GM12878 (cell line): ENCODE measurements around the gene ABCA7.

Experiments
- BHLHE40 ChIP-seq, 2 experiments: fragments of 450-650 bp in 1 of 2; IDR thresholded peaks; 2 replicates each; pipeline ENCODE4 v1.6.1; 2011 to 2017; ENCODE audit warnings: low read depth in 2 of 2, borderline replicate concordance in 1 of 2, improper control_type of control experiment in 1 of 2, low read length in 1 of 2, mild to moderate bottlenecking in 1 of 2
- ESRRA ChIP-seq: IDR thresholded peaks from 2 replicates; pipeline ENCODE4 v1.6.1; 2012; ENCODE audit warnings: mild to moderate bottlenecking, low read length, improper control_type of control experiment
- ETV6 ChIP-seq, 2 experiments: fragments of 450-650 bp in 1 of 2; IDR thresholded peaks in 1 of 2; conservative IDR thresholded peaks in 1 of 2; 2 replicates each; pipeline ENCODE4 v1.6.1; 2014; ENCODE audit warnings: antibody characterized with exemption in 1 of 2, borderline replicate concordance in 1 of 2, low read depth in 1 of 2, mild to moderate bottlenecking in 1 of 2, moderate library complexity in 1 of 2
- EZH2 ChIP-seq: IDR thresholded peaks from 2 replicates; pipeline ENCODE4 v1.6.1; 2012; ENCODE audit warnings: low read depth, mild to moderate bottlenecking, control low read depth, inconsistent platforms, low read length, borderline replicate concordance; ENCODE audit not compliant: control insufficient read depth
- SUZ12 ChIP-seq: fragments of 200-600 bp; sonication (generic); IDR thresholded peaks from one replicate; pipeline ENCODE4 v1.6.1; 2018; ENCODE audit warnings: antibody characterized with exemption, mild to moderate bottlenecking; ENCODE audit not compliant: unreplicated experiment
- TF ChIP-seq, protein P1 (sequence below), 3 experiments: IDR thresholded peaks in 2 of 3; conservative IDR thresholded peaks in 1 of 3; 2 replicates each; pipeline ENCODE4 v1.5.1; 2011; ENCODE audit warnings: low read depth in 3 of 3, low read length in 3 of 3, mild to moderate bottlenecking in 3 of 3, control low read depth in 2 of 3, moderate library complexity in 2 of 3, inconsistent platforms in 1 of 3, mixed read lengths in 1 of 3; ENCODE audit not compliant: control insufficient read depth in 2 of 3, insufficient read depth in 1 of 3; ENCODE audit errors: extremely low read depth in 1 of 3
- TF ChIP-seq, protein P2 (sequence below): IDR thresholded peaks from 2 replicates; pipeline ENCODE4 v1.6.1; 2012; ENCODE audit warnings: low read depth, low read length, improper control_type of control experiment

DNA sequence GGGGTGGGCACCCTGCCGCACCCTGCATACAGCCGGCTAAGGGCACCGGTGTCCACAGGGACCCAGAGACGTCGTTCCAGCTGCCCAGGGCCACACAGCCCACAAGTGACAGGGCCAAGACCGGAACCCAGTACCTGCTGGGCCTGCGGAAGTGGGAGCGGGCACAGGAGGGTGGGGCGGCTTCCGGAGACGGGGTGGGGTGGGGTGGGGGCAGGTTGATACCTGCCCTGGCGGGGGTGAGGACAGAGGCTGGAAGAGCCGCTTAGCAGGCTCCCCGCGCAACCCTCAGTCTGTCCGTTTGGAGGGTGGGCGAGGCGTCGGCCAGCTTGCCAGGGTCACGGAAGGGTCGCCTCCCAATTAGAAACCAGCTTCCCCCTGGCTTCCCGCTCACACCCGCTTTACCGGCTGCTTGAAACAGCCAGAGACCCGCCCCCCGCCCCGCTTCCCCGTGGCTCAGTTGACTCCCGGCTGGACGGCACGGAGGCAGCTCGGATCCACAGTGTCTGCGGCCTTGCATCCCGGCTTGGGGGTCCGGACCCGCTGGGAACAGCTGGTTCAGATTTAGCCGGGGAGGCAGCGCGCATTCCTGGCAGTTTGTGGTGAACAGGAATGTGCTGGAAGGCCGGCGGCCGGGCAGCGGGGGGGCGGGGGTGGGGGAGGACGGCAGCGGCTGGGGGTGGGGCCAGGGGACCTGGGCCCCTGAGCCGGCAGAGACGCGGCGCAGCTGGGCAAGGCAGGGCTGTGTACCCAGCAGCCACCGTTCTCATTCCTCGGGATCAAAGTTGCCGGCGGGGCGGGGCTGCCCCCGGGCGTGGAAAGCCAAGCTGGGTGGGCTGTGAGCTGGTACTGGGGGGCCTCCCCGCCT lies 11.6 kb upstream of the ABCA7 start:
- TF ChIP-seq, protein P1, sequence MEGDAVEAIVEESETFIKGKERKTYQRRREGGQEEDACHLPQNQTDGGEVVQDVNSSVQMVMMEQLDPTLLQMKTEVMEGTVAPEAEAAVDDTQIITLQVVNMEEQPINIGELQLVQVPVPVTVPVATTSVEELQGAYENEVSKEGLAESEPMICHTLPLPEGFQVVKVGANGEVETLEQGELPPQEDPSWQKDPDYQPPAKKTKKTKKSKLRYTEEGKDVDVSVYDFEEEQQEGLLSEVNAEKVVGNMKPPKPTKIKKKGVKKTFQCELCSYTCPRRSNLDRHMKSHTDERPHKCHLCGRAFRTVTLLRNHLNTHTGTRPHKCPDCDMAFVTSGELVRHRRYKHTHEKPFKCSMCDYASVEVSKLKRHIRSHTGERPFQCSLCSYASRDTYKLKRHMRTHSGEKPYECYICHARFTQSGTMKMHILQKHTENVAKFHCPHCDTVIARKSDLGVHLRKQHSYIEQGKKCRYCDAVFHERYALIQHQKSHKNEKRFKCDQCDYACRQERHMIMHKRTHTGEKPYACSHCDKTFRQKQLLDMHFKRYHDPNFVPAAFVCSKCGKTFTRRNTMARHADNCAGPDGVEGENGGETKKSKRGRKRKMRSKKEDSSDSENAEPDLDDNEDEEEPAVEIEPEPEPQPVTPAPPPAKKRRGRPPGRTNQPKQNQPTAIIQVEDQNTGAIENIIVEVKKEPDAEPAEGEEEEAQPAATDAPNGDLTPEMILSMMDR (IDR thresholded peaks at IDR 0.05 in 2 of 3, conservative IDR thresholded peaks at IDR 0.05 in 1 of 3; ENCODE audit: control insufficient read depth in 2 of 3, extremely low read depth in 1 of 3, insufficient read depth in 1 of 3, low read depth in 3 of 3, low read length in 3 of 3), result no peak
- 0 out of 4 replicates have a peak, but pooled peaks of 1 of the 2 experiments have one; percentile 5 for TF ChIP-seq BHLHE40 (IDR thresholded peaks at IDR 0.05; ENCODE audit: borderline replicate concordance in 1 of 2, low read depth in 2 of 2, low read length in 1 of 2)
- no peak for TF ChIP-seq ESRRA
- no peak for TF ChIP-seq ETV6 (conservative IDR thresholded peaks at IDR 0.05 in 1 of 2, IDR thresholded peaks at IDR 0.05 in 1 of 2; ENCODE audit: borderline replicate concordance in 1 of 2, low read depth in 1 of 2)
- TF ChIP-seq EZH2, result no peak
- TF ChIP-seq SUZ12, result no peak
- TF ChIP-seq, protein P2, sequence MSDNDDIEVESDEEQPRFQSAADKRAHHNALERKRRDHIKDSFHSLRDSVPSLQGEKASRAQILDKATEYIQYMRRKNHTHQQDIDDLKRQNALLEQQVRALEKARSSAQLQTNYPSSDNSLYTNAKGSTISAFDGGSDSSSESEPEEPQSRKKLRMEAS, result no peak
